ENCODE data around the gene GRAMD1A.

The GRAMD1A gene

DNA sequence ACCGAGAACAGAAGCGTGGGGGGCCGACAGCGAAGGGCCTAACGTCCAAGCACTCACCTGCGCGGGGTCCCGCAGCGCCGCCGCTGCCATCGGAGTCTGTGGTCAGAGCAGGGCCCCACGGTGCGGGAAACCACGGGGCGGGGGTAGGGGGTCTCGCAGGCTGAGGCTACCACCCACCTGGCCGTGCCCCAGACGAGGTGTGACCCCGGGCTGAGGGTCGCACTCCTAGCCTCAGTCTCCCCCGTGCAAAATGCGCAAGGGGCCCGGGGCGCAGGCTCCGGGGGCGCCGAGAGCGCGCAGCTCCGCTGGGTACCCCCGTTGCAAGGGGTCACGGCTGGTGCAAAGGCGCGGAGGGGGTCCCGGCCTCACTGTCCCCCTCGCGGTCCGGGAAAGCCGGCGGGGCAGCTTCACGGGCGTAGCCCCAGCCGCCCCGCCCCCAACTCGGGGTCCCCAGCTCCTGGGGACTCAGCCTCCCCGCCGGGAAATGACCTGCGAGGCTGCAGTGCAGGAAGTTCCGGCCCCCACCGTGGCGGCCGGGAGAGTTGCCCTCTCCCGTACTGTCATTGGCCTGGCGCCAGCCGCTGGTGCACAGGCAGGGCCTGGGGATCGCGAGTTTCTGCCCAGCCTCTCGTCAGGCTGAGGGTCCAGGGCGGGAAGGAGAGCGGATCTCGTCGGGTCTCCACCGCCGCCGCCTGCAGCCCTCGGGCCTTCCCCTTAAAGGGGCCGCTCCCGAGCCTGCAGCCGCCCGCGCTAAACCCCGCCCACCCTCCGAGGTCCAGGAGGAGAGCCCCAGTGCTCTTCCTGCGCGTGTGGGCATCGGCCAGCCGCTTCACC lies 36.3 kb upstream of the GRAMD1A start, which contains the start of gene ZNF792 (continued):
- TF ChIP-seq, protein P1, sequence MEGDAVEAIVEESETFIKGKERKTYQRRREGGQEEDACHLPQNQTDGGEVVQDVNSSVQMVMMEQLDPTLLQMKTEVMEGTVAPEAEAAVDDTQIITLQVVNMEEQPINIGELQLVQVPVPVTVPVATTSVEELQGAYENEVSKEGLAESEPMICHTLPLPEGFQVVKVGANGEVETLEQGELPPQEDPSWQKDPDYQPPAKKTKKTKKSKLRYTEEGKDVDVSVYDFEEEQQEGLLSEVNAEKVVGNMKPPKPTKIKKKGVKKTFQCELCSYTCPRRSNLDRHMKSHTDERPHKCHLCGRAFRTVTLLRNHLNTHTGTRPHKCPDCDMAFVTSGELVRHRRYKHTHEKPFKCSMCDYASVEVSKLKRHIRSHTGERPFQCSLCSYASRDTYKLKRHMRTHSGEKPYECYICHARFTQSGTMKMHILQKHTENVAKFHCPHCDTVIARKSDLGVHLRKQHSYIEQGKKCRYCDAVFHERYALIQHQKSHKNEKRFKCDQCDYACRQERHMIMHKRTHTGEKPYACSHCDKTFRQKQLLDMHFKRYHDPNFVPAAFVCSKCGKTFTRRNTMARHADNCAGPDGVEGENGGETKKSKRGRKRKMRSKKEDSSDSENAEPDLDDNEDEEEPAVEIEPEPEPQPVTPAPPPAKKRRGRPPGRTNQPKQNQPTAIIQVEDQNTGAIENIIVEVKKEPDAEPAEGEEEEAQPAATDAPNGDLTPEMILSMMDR (tag by site-specific recombination; IDR thresholded peaks at IDR 0.05), result peak; percentile 47; the same call in 1 of the 2 replicates
- no peak for TF ChIP-seq ZNF157 (tag by site-specific recombination; IDR thresholded peaks at IDR 0.05)
- TF ChIP-seq ZBTB21 (tag by site-specific recombination; IDR thresholded peaks at IDR 0.05), result peak; percentile 55; the same call in 1 of the 2 replicates
- TF ChIP-seq ZNF521 (tag by site-specific recombination; IDR thresholded peaks at IDR 0.05), result no peak
- no peak for TF ChIP-seq ZNF785 (tag by site-specific recombination; IDR thresholded peaks at IDR 0.05)
- TF ChIP-seq REPIN1 (tag by site-specific recombination; IDR thresholded peaks at IDR 0.05; ENCODE audit: low read depth), result no peak
- TF ChIP-seq ZXDB (tag by site-specific recombination; IDR thresholded peaks at IDR 0.05), result peak; percentile 84
- TF ChIP-seq ZNF747 (tag by site-specific recombination; IDR thresholded peaks at IDR 0.05), result no peak
- no peak for TF ChIP-seq ZNF19 (tag by site-specific recombination; IDR thresholded peaks at IDR 0.05; ENCODE audit: low read depth)
- no peak for TF ChIP-seq ZNF658 (tag by site-specific recombination; IDR thresholded peaks at IDR 0.05)
- TF ChIP-seq ZNF596 (tag by site-specific recombination; IDR thresholded peaks at IDR 0.05), result no peak
- no peak for TF ChIP-seq ZNF16 (tag by site-specific recombination; IDR thresholded peaks at IDR 0.05; ENCODE audit: low read depth)
- TF ChIP-seq ZNF146 (tag by site-specific recombination; IDR thresholded peaks at IDR 0.05), result 0 out of 2 replicates have a peak, but pooled peaks have one; percentile 34
- TF ChIP-seq ZNF639 (tag by site-specific recombination; IDR thresholded peaks at IDR 0.05), result no peak
- no peak for TF ChIP-seq ZNF37A (tag by site-specific recombination; IDR thresholded peaks at IDR 0.05)
- TF ChIP-seq ZNF561 (tag by site-specific recombination; IDR thresholded peaks at IDR 0.05; ENCODE audit: borderline replicate concordance), result peak; percentile 94
- no peak for TF ChIP-seq ZNF140 (tag by site-specific recombination; IDR thresholded peaks at IDR 0.05)
- TF ChIP-seq SETDB1 (IDR thresholded peaks at IDR 0.05; ENCODE audit: insufficient read length, low read length), result no peak
- TF ChIP-seq ZNF654 (tag by site-specific recombination; IDR thresholded peaks at IDR 0.05; ENCODE audit: low read depth), result no peak
- TF ChIP-seq ZNF132 (tag by site-specific recombination; IDR thresholded peaks at IDR 0.05; ENCODE audit: borderline replicate concordance), result no peak
- TF ChIP-seq ZNF121 (tag by site-specific recombination; IDR thresholded peaks at IDR 0.05), result no peak
- TF ChIP-seq ZNF391 (tag by site-specific recombination; IDR thresholded peaks at IDR 0.05; ENCODE audit: borderline replicate concordance, low read depth), result peak; percentile 70; the same call in 1 of the 2 replicates
- TF ChIP-seq ZNF768 (tag by site-specific recombination; IDR thresholded peaks at IDR 0.05), result no peak; the same call in 1 of the 2 replicates
- TF ChIP-seq, protein P2, sequence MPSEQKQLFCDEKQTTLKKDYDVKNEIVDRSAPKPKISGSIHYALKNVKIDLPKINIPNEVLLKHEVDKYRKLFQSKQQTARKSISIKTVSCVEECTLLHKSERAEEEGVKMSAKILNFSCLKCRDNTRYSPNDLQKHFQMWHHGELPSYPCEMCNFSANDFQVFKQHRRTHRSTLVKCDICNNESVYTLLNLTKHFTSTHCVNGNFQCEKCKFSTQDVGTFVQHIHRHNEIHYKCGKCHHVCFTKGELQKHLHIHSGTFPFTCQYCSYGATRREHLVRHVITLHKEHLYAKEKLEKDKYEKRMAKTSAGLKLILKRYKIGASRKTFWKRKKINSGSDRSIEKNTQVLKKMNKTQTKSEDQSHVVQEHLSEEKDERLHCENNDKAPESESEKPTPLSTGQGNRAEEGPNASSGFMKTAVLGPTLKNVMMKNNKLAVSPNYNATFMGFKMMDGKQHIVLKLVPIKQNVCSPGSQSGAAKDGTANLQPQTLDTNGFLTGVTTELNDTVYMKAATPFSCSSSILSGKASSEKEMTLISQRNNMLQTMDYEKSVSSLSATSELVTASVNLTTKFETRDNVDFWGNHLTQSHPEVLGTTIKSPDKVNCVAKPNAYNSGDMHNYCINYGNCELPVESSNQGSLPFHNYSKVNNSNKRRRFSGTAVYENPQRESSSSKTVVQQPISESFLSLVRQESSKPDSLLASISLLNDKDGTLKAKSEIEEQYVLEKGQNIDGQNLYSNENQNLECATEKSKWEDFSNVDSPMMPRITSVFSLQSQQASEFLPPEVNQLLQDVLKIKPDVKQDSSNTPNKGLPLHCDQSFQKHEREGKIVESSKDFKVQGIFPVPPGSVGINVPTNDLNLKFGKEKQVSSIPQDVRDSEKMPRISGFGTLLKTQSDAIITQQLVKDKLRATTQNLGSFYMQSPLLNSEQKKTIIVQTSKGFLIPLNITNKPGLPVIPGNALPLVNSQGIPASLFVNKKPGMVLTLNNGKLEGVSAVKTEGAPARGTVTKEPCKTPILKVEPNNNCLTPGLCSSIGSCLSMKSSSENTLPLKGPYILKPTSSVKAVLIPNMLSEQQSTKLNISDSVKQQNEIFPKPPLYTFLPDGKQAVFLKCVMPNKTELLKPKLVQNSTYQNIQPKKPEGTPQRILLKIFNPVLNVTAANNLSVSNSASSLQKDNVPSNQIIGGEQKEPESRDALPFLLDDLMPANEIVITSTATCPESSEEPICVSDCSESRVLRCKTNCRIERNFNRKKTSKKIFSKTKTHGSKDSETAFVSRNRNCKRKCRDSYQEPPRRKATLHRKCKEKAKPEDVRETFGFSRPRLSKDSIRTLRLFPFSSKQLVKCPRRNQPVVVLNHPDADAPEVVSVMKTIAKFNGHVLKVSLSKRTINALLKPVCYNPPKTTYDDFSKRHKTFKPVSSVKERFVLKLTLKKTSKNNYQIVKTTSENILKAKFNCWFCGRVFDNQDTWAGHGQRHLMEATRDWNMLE (tag by site-specific recombination; conservative IDR thresholded peaks at IDR 0.05; ENCODE audit: low read depth), result peak; percentile 70
- TF ChIP-seq, protein P3, sequence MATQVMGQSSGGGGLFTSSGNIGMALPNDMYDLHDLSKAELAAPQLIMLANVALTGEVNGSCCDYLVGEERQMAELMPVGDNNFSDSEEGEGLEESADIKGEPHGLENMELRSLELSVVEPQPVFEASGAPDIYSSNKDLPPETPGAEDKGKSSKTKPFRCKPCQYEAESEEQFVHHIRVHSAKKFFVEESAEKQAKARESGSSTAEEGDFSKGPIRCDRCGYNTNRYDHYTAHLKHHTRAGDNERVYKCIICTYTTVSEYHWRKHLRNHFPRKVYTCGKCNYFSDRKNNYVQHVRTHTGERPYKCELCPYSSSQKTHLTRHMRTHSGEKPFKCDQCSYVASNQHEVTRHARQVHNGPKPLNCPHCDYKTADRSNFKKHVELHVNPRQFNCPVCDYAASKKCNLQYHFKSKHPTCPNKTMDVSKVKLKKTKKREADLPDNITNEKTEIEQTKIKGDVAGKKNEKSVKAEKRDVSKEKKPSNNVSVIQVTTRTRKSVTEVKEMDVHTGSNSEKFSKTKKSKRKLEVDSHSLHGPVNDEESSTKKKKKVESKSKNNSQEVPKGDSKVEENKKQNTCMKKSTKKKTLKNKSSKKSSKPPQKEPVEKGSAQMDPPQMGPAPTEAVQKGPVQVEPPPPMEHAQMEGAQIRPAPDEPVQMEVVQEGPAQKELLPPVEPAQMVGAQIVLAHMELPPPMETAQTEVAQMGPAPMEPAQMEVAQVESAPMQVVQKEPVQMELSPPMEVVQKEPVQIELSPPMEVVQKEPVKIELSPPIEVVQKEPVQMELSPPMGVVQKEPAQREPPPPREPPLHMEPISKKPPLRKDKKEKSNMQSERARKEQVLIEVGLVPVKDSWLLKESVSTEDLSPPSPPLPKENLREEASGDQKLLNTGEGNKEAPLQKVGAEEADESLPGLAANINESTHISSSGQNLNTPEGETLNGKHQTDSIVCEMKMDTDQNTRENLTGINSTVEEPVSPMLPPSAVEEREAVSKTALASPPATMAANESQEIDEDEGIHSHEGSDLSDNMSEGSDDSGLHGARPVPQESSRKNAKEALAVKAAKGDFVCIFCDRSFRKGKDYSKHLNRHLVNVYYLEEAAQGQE (tag by site-specific recombination; IDR thresholded peaks at IDR 0.05), result no peak; the same call in 1 of the 2 replicates
- TF ChIP-seq, protein P4, sequence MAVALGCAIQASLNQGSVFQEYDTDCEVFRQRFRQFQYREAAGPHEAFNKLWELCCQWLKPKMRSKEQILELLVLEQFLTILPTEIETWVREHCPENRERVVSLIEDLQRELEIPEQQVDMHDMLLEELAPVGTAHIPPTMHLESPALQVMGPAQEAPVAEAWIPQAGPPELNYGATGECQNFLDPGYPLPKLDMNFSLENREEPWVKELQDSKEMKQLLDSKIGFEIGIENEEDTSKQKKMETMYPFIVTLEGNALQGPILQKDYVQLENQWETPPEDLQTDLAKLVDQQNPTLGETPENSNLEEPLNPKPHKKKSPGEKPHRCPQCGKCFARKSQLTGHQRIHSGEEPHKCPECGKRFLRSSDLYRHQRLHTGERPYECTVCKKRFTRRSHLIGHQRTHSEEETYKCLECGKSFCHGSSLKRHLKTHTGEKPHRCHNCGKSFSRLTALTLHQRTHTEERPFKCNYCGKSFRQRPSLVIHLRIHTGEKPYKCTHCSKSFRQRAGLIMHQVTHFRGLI (tag by site-specific recombination; IDR thresholded peaks at IDR 0.05), result no peak
- TF ChIP-seq ZNF335 (tag by site-specific recombination; conservative IDR thresholded peaks at IDR 0.05), result peak; percentile 99
